Raji (cell line): Measurements from ENCODE around the gene HMGN4.

Experiments used
- POLR2A ChIP-seq: IDR thresholded peaks from 2 replicates; pipeline ENCODE4 v1.6.1; 2011; ENCODE audit warnings: low read depth, low read length, control low read depth; ENCODE audit not compliant: insufficient read depth

The HMGN4 gene

GRCh38 chr6:26556263-26557070 is 18.3 kb downstream of the HMGN4 start:
- no peak for TF ChIP-seq POLR2A

GRCh38 chr6:26561533-26562466 is 23.6 kb downstream of the HMGN4 start:
- TF ChIP-seq POLR2A = no peak

GRCh38 chr6:26563488-26563887 is 25.3 kb downstream of the HMGN4 start:
- TF ChIP-seq POLR2A = no peak

- TF ChIP-seq POLR2A = 0 out of 2 replicates have a peak, but pooled peaks have one; percentile 27
Observed at GRCh38 chr6:26568601-26569432, 30.7 kb downstream of the HMGN4 start.

- TF ChIP-seq POLR2A = no peak
Observed at GRCh38 chr6:26569433-26569764, 31.2 kb downstream of the HMGN4 start.

- no peak for TF ChIP-seq POLR2A
Observed at GRCh38 chr6:26570027-26570809, 32.1 kb downstream of the HMGN4 start.

- TF ChIP-seq POLR2A = 0 out of 2 replicates have a peak, but pooled peaks have one; percentile 14
Observed at GRCh38 chr6:26571592-26572296, 33.6 kb downstream of the HMGN4 start.

- no peak for TF ChIP-seq POLR2A
Observed at GRCh38 chr6:26575494-26575939, 37.4 kb downstream of the HMGN4 start.

- TF ChIP-seq POLR2A = no peak
Observed at GRCh38 chr6:26576407-26576843, 38.3 kb downstream of the HMGN4 start.

GRCh38 chr6:26576929-26577719 is 39.0 kb downstream of the HMGN4 start:
- no peak for TF ChIP-seq POLR2A

GRCh38 chr6:26577720-26578072 is 39.5 kb downstream of the HMGN4 start:
- no peak for TF ChIP-seq POLR2A

- no peak for TF ChIP-seq POLR2A
Observed at GRCh38 chr6:26578279-26578678, 40.1 kb downstream of the HMGN4 start.

- no peak for TF ChIP-seq POLR2A
Observed at GRCh38 chr6:26578741-26579140, 40.6 kb downstream of the HMGN4 start.
